Naive thymus-derived CD4-positive, alpha-beta T cell (primary cell): Measurements from ENCODE around the gene BAHD1. TPM values are rescaled to one million over a fixed set of nuclear protein-coding genes. Genes with fewer than 3 reads are reported as not detected.

Source experiments
- ATAC-seq: fragments of 150-1000 bp; cut with Tn5 transposase; 2 replicates; pipeline ENCODE4 v1.10.0; 2021; ENCODE audit warnings: mild to moderate bottlenecking, moderate library complexity
- CTCF ChIA-PET: fragments of 350-600 bp; sonication (Branson Sonifier 250); formaldehyde crosslinking; loops from one replicate; lab custom pipeline; 2021; ENCODE audit warnings: antibody characterized with exemption; lab: Charles Lee
- POLR2A ChIA-PET: fragments of 350-600 bp; sonication (Branson Sonifier 250); formaldehyde crosslinking; loops from one replicate; lab custom pipeline; 2021; ENCODE audit warnings: antibody characterized with exemption, inconsistent platforms; lab: Charles Lee
- DNase-seq, 9 donors: peaks; one replicate each; pipeline versions ENCODE4 v3.0.0 to v3.0.0-alpha.2; 2020 to 2022; ENCODE audit warnings: mixed read lengths in 1 of 9
- H3K27ac ChIP-seq: one replicate; pipeline ENCODE4 v1.7.0; 2013; ENCODE audit warnings: mild to moderate bottlenecking, low read depth, low read length, moderate library complexity
- H3K27me3 ChIP-seq, 2 donors: one replicate each; pipeline ENCODE4 v1.7.0; 2013; ENCODE audit warnings: low read length in 2 of 2, mild to moderate bottlenecking in 2 of 2, moderate library complexity in 2 of 2; ENCODE audit not compliant: control insufficient read depth in 2 of 2, insufficient read depth in 2 of 2
- H3K36me3 ChIP-seq, 3 experiments: 1 replicate in 2 of 3; 2 replicates in 1 of 3; pipeline ENCODE4 v1.7.0; 2013; ENCODE audit warnings: low read length in 3 of 3, mild to moderate bottlenecking in 3 of 3, moderate library complexity in 1 of 3; ENCODE audit not compliant: insufficient read depth in 3 of 3, control insufficient read depth in 2 of 3
- H3K4me1 ChIP-seq, 2 donors: one replicate each; pipeline ENCODE4 v1.7.0; 2013; ENCODE audit warnings: low read length in 2 of 2, mild to moderate bottlenecking in 2 of 2, moderate library complexity in 1 of 2; ENCODE audit not compliant: control insufficient read depth in 2 of 2, insufficient read depth in 2 of 2
- H3K4me3 ChIP-seq: 2 replicates; pipeline ENCODE4 v1.7.0; 2013; ENCODE audit warnings: mild to moderate bottlenecking, low read length
- H3K9me3 ChIP-seq, 3 experiments: 1 replicate in 2 of 3; 2 replicates in 1 of 3; pipeline ENCODE4 v1.7.0; 2013; ENCODE audit warnings: low read length in 3 of 3; ENCODE audit not compliant: control insufficient read depth in 2 of 3
- H3K27ac Mint-ChIP-seq, 9 donors: one replicate each; pipeline ENCODE4 v1.8.0; 2020 to 2022; ENCODE audit warnings: mixed read lengths in 9 of 9, mild to moderate bottlenecking in 8 of 9, moderate library complexity in 5 of 9, inconsistent platforms in 2 of 9
- H3K27me3 Mint-ChIP-seq, 5 donors: one replicate each; pipeline ENCODE4 v1.8.0; 2021 to 2022; ENCODE audit warnings: mixed read lengths in 5 of 5, mild to moderate bottlenecking in 1 of 5
- H3K36me3 Mint-ChIP-seq, 5 donors: one replicate each; pipeline ENCODE4 v1.8.0; 2020 to 2022; ENCODE audit warnings: mixed read lengths in 5 of 5, mild to moderate bottlenecking in 3 of 5, inconsistent platforms in 1 of 5
- H3K4me1 Mint-ChIP-seq, 7 donors: one replicate each; pipeline ENCODE4 v1.8.0; 2020 to 2022; ENCODE audit warnings: mixed read lengths in 7 of 7, mild to moderate bottlenecking in 3 of 7, inconsistent platforms in 1 of 7
- H3K4me3 Mint-ChIP-seq, 10 donors: one replicate each; pipeline ENCODE4 v1.8.0; 2020 to 2022; ENCODE audit warnings: mild to moderate bottlenecking in 10 of 10, mixed read lengths in 10 of 10, moderate library complexity in 6 of 10, inconsistent platforms in 2 of 10
- H3K9me3 Mint-ChIP-seq, 11 donors: one replicate each; pipeline ENCODE4 v1.8.0; 2020 to 2022; ENCODE audit warnings: mixed read lengths in 11 of 11, mild to moderate bottlenecking in 4 of 11, inconsistent platforms in 1 of 11, moderate library complexity in 1 of 11
- intact Hi-C, 2 donors: fragments of 100-400 bp; cut with micrococcal nuclease; formaldehyde crosslinking; loops; one replicate each; pipeline ENCODE4 v1.15.1; 2023
- polyA plus RNA-seq, 2 donors: library from polyadenylated mRNA; unstranded; fragments of 300-500 nt; fragmentation: Illumina TruSeq; gene quantifications; one replicate each; pipeline ENCODE4 v1.2.3, GENCODE V29; 2021
- total RNA-seq, 6 experiments: library from RNA in 5 of 6; stranded (reverse) in 5 of 6; gene quantifications; 1 replicate in 5 of 6; 2 replicates in 1 of 6; pipeline ENCODE4 v1.2.3 and lab custom pipeline; 2021 to 2026

BAHD1 gene
- total and polyA plus RNA-seq, 7 experiments from 2014 or later, result 2.2 to 48.8 (median 29.6) TPM

- CTCF ChIA-PET, result no interaction called here
These were observed 75.6 kb downstream of the BAHD1 start for GRCh38 chr15:40516322-40516721.

More at GRCh38 chr15:40516322-40516721, 75.6 kb downstream of the BAHD1 start:
- Mint-ChIP-seq H3K27ac (no peak overlapping the region), H3K9me3 (peaks cover 0 to 1% (median 0%) of the 10 kb centered on the region in 11 donors), H3K4me1 (peaks cover 8 to 18% (median 10%) of the 10 kb centered on the region in 7 donors), H3K27me3 (peaks cover 22 to 45% (median 24%) of the 10 kb centered on the region in 5 donors), H3K4me3 (no peak overlapping the region), H3K36me3 (peaks cover 0 to 4% (median 0%) of the 10 kb centered on the region in 5 donors)
- no peak overlapping the region for H3K4me3 ChIP-seq
- H3K4me1 ChIP-seq, result peaks cover 0 to 6% of the 10 kb centered on the region in 2 donors
- DNase-seq (no peak), ATAC-seq (no peak)
- POLR2A ChIA-PET, result no interaction called here
- intact Hi-C loops, result no loop called here
- no peak overlapping the region for H3K27ac ChIP-seq
- H3K27me3 ChIP-seq, result peaks cover 0 to 8% of the 10 kb centered on the region in 2 donors
- no peaks in the 10 kb centered on the region for H3K36me3 ChIP-seq
- H3K9me3 ChIP-seq, result no peaks in the 10 kb centered on the region

Other genes with a start within 250 kb of the BAHD1 start
- 1 to 10 TPM in 1 of 5 experiments, under 1 TPM in 1, not detected in 3; 0.58 to 1.9 TPM for gene PAK6, start 201.9 kb upstream of the BAHD1 start, total RNA-seq
- gene PAK6, start 201.9 kb upstream of the BAHD1 start, polyA plus RNA-seq, result not detected
- gene ANKRD63, start 157.9 kb upstream of the BAHD1 start, total RNA-seq, result under 1 TPM in 2 of 5 experiments, not detected in 3; 0.27 TPM
- gene ANKRD63, start 157.9 kb upstream of the BAHD1 start, polyA plus RNA-seq, result not detected
- gene PLCB2, start 133.0 kb upstream of the BAHD1 start, total RNA-seq, result 100 to 1,000 TPM; 179 to 359 (median 186) TPM
- gene PLCB2, start 133.0 kb upstream of the BAHD1 start, polyA plus RNA-seq, result 10 to 100 TPM; 19.8 to 28.4 TPM
- gene INAFM2, start 117.3 kb upstream of the BAHD1 start, total RNA-seq, result 10 to 100 TPM in 3 of 5 experiments, 1 to 10 TPM in 2; 7.1 to 21.2 (median 12.7) TPM
- 1 to 10 TPM; 2.0 to 2.2 TPM for gene INAFM2, start 117.3 kb upstream of the BAHD1 start, polyA plus RNA-seq
- gene CCDC9B, start 100.0 kb upstream of the BAHD1 start, total RNA-seq, result 1 to 10 TPM in 4 of 5 experiments, under 1 TPM in 1; 0.73 to 2.7 (median 1.6) TPM
- gene CCDC9B, start 100.0 kb upstream of the BAHD1 start, polyA plus RNA-seq, result under 1 TPM; 0.07 to 0.30 TPM
- gene PHGR1, start 89.9 kb upstream of the BAHD1 start, total RNA-seq, result not detected
- gene PHGR1, start 89.9 kb upstream of the BAHD1 start, polyA plus RNA-seq, result not detected
- under 1 TPM in 4 of 5 experiments, not detected in 1; 0.05 to 0.51 (median 0.07) TPM for gene DISP2, start 82.7 kb upstream of the BAHD1 start, total RNA-seq
- gene DISP2, start 82.7 kb upstream of the BAHD1 start, polyA plus RNA-seq, result not detected
- gene KNSTRN, start 58.2 kb upstream of the BAHD1 start, total RNA-seq, result 10 to 100 TPM in 1 of 5 experiments, 1 to 10 TPM in 4; 3.7 to 39.6 (median 6.2) TPM
- 1 to 10 TPM; 3.7 to 5.2 TPM for gene KNSTRN, start 58.2 kb upstream of the BAHD1 start, polyA plus RNA-seq
- gene IVD, start 35.2 kb upstream of the BAHD1 start, total RNA-seq, result 10 to 100 TPM; 47.2 to 81.8 (median 64.7) TPM
- gene IVD, start 35.2 kb upstream of the BAHD1 start, polyA plus RNA-seq, result 10 to 100 TPM; 27.1 to 42.4 TPM
- 10 to 100 TPM in 3 of 5 experiments, 1 to 10 TPM in 2; 7.3 to 12.5 (median 10.8) TPM for gene CHST14, start 30.0 kb downstream of the BAHD1 start, total RNA-seq
- gene CHST14, start 30.0 kb downstream of the BAHD1 start, polyA plus RNA-seq, result 1 to 10 TPM in 1 of 2 donors, under 1 TPM in 1; 0.83 to 1.4 TPM
- gene CCDC32, start 124.1 kb downstream of the BAHD1 start, total RNA-seq, result 10 to 100 TPM; 22.4 to 37.3 (median 33.3) TPM
- gene CCDC32, start 124.1 kb downstream of the BAHD1 start, polyA plus RNA-seq, result 10 to 100 TPM; 37.5 to 44.8 TPM
- 10 to 100 TPM; 10.6 to 19.0 (median 15.5) TPM for gene RPUSD2, start 128.3 kb downstream of the BAHD1 start, total RNA-seq
- gene RPUSD2, start 128.3 kb downstream of the BAHD1 start, polyA plus RNA-seq, result 10 to 100 TPM; 19.3 to 25.9 TPM
- gene KNL1, start 153.3 kb downstream of the BAHD1 start, total RNA-seq, result 10 to 100 TPM in 1 of 5 experiments, 1 to 10 TPM in 2, under 1 TPM in 2; 0.16 to 41.5 (median 1.7) TPM
- under 1 TPM; 0.08 to 0.99 TPM for gene KNL1, start 153.3 kb downstream of the BAHD1 start, polyA plus RNA-seq